Measurements from ENCODE around the gene CCDC192.

The CCDC192 gene

GRCh38 chr5:127838661-127839060 lies 135.5 kb downstream of the CCDC192 start:
- TF ChIP-seq, protein P1, sequence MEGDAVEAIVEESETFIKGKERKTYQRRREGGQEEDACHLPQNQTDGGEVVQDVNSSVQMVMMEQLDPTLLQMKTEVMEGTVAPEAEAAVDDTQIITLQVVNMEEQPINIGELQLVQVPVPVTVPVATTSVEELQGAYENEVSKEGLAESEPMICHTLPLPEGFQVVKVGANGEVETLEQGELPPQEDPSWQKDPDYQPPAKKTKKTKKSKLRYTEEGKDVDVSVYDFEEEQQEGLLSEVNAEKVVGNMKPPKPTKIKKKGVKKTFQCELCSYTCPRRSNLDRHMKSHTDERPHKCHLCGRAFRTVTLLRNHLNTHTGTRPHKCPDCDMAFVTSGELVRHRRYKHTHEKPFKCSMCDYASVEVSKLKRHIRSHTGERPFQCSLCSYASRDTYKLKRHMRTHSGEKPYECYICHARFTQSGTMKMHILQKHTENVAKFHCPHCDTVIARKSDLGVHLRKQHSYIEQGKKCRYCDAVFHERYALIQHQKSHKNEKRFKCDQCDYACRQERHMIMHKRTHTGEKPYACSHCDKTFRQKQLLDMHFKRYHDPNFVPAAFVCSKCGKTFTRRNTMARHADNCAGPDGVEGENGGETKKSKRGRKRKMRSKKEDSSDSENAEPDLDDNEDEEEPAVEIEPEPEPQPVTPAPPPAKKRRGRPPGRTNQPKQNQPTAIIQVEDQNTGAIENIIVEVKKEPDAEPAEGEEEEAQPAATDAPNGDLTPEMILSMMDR (IDR thresholded peaks at IDR 0.05; ENCODE audit: low read depth, low read length): no peak

GRCh38 chr5:127839072-127839471 lies 135.9 kb downstream of the CCDC192 start:
- Histone ChIP-seq H3K9me3 (ENCODE audit: insufficient read depth, low read length) (no peaks in the 10 kb centered on the region), H2AFZ (ENCODE audit: low read depth, low read length) (no peak overlapping the region), H3K36me3 (replicated peaks; ENCODE audit: low read depth, low read length) (no peaks in the 10 kb centered on the region), H3K4me3 (ENCODE audit: low read length) (no peak overlapping the region), H3K4me1 (ENCODE audit: low read length) (peaks cover 8% of the 10 kb centered on the region), H4K20me1 (ENCODE audit: insufficient read depth, low read length) (no peaks in the 10 kb centered on the region), H3K9ac (ENCODE audit: low read length) (no peak overlapping the region), H3K4me2 (ENCODE audit: low read length) (no peak overlapping the region), H3K27me3 (ENCODE audit: low read depth, low read length) (no peaks in the 10 kb centered on the region), H3K27ac (ENCODE audit: low read length) (no peak overlapping the region), H3K79me2 (ENCODE audit: low read length) (no peaks in the 10 kb centered on the region)
- TF ChIP-seq, protein P1 (IDR thresholded peaks at IDR 0.05; ENCODE audit: low read depth, low read length): no peak
- TF ChIP-seq EZH2phosphoT487 (IDR thresholded peaks at IDR 0.05; ENCODE audit: low read depth): no peak

More at GRCh38 chr5:127838661-127839060, 135.5 kb downstream of the CCDC192 start:
- Histone ChIP-seq H3K4me2 (ENCODE audit: low read length) (no peak overlapping the region), H3K36me3 (replicated peaks; ENCODE audit: low read depth, low read length) (no peaks in the 10 kb centered on the region), H3K4me1 (ENCODE audit: low read length) (peaks cover 8% of the 10 kb centered on the region), H3K9ac (ENCODE audit: low read length) (no peak overlapping the region), H2AFZ (ENCODE audit: low read depth, low read length) (no peak overlapping the region), H3K79me2 (ENCODE audit: low read length) (no peaks in the 10 kb centered on the region), H3K9me3 (ENCODE audit: insufficient read depth, low read length) (no peaks in the 10 kb centered on the region), H3K27me3 (ENCODE audit: low read depth, low read length) (no peaks in the 10 kb centered on the region), H3K4me3 (ENCODE audit: low read length) (no peak overlapping the region), H3K27ac (ENCODE audit: low read length) (no peak overlapping the region), H4K20me1 (ENCODE audit: insufficient read depth, low read length) (no peaks in the 10 kb centered on the region)

DNA sequence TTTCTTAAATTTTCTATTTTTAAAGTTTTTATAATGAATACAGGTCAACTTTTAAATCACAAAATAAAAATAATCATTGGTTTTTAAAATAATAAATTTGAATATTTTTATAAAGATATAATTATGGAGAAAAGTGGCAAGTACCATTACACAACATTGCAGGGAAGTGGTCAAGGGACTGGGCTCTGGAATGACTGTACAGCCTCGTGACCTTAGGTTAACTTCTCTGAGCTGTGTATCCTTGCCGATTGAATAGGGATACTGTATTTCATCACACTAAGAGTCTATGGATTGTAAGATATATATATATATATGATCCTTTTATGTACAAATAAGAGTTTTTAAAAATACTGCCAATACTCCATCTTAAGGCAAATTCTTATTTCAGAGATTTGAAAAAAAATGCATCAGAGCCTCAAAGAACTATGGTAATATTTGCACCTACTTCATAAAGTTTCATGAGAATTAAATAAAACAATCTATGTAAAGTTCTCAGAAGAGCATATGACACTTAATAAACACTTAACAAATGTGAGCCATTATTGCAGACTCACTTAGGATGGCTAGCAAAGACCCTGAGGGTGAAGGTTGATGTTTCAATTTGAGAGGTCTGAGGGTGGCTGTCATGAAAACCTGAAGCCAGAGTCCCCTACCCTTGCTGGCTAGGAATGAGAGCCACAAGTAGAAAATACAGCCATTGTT lies 136.5 kb downstream of the CCDC192 start:
- TF ChIP-seq, protein P1 (IDR thresholded peaks at IDR 0.05; ENCODE audit: low read depth, low read length): no peak
- no peak for TF ChIP-seq EZH2phosphoT487 (IDR thresholded peaks at IDR 0.05; ENCODE audit: low read depth)
- no peak overlapping the region for H3K4me3 ChIP-seq (ENCODE audit: low read length)
- no peaks in the 10 kb centered on the region for H3K79me2 ChIP-seq (ENCODE audit: low read length)
- H3K36me3 ChIP-seq (replicated peaks; ENCODE audit: low read depth, low read length): no peaks in the 10 kb centered on the region
- H3K9me3 ChIP-seq (ENCODE audit: insufficient read depth, low read length): no peaks in the 10 kb centered on the region
- H4K20me1 ChIP-seq (ENCODE audit: insufficient read depth, low read length): no peaks in the 10 kb centered on the region
- H3K27me3 ChIP-seq (ENCODE audit: low read depth, low read length): no peaks in the 10 kb centered on the region
- no peak overlapping the region for H2AFZ ChIP-seq (ENCODE audit: low read depth, low read length)
- H3K27ac ChIP-seq (ENCODE audit: low read length): no peak overlapping the region
- peaks cover 8% of the 10 kb centered on the region for H3K4me1 ChIP-seq (ENCODE audit: low read length)
- peak overlapping the region; percentile 18; the same call in 1 of the 2 replicates for H3K4me2 ChIP-seq (ENCODE audit: low read length)
- H3K9ac ChIP-seq (ENCODE audit: low read length): no peak overlapping the region

DNA sequence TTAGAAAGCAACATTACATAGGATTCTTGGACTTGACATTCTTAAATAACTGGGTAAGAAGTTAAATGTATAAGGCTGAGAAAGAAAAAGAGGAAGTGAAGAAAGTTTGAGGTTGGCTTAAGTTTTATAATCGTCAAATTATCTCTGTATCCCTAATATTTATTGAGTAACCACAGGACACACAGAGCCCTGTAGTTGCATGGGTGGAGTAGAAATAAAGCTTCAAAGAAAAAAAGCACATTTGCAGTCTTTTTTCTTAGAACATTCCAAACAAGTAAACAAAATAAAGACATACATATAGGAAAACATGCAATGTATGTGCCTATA lies 137.0 kb downstream of the CCDC192 start:
- Histone ChIP-seq H3K27ac (ENCODE audit: low read length) (no peak overlapping the region), H3K4me1 (ENCODE audit: low read length) (peaks cover 8% of the 10 kb centered on the region), H3K4me2 (ENCODE audit: low read length) (peak overlapping the region; percentile 18; the same call in 1 of the 2 replicates), H3K79me2 (ENCODE audit: low read length) (no peaks in the 10 kb centered on the region), H3K36me3 (replicated peaks; ENCODE audit: low read depth, low read length) (no peaks in the 10 kb centered on the region), H3K4me3 (ENCODE audit: low read length) (no peak overlapping the region), H4K20me1 (ENCODE audit: insufficient read depth, low read length) (no peaks in the 10 kb centered on the region), H3K9me3 (ENCODE audit: insufficient read depth, low read length) (no peaks in the 10 kb centered on the region), H3K27me3 (ENCODE audit: low read depth, low read length) (no peaks in the 10 kb centered on the region), H3K9ac (ENCODE audit: low read length) (no peak overlapping the region), H2AFZ (ENCODE audit: low read depth, low read length) (no peak overlapping the region)
- no peak for TF ChIP-seq EZH2phosphoT487 (IDR thresholded peaks at IDR 0.05; ENCODE audit: low read depth)
- TF ChIP-seq, protein P1 (IDR thresholded peaks at IDR 0.05; ENCODE audit: low read depth, low read length): no peak
